GM19467 (cell line): ENCODE measurements around the gene CDYL.

Experiments
- ATAC-seq: cut with Tn5 transposase; IDR thresholded peaks from one replicate; pipeline ENCODE4 v1.9.1; 2021; ENCODE audit warnings: mild to moderate bottlenecking, moderate library complexity; ENCODE audit not compliant: unreplicated experiment

Gene CDYL

GRCh38 chr6:4904461-4905025, 128.3 kb downstream of the CDYL start:
- no peak for ATAC-seq

- ATAC-seq = no peak
Observed at GRCh38 chr6:4905826-4906225, 129.6 kb downstream of the CDYL start.

- no peak for ATAC-seq
Observed at GRCh38 chr6:4906293-4907276, 130.4 kb downstream of the CDYL start.

GRCh38 chr6:4907602-4908001, 131.4 kb downstream of the CDYL start:
- no peak for ATAC-seq

GRCh38 chr6:4908062-4908461, 131.9 kb downstream of the CDYL start:
- ATAC-seq = no peak

- no peak for ATAC-seq
Observed at GRCh38 chr6:4909063-4909706, 133.0 kb downstream of the CDYL start.

GRCh38 chr6:4910037-4910760, 134.0 kb downstream of the CDYL start:
- ATAC-seq = no peak

- no peak for ATAC-seq
Observed at GRCh38 chr6:4912559-4912958, 136.4 kb downstream of the CDYL start.

- no peak for ATAC-seq
Observed at GRCh38 chr6:4913705-4914419, 137.7 kb downstream of the CDYL start.

GRCh38 chr6:4914420-4915159, 138.4 kb downstream of the CDYL start:
- no peak for ATAC-seq

GRCh38 chr6:4916954-4917561, 140.9 kb downstream of the CDYL start:
- no peak for ATAC-seq

GRCh38 chr6:4920914-4921410, 144.8 kb downstream of the CDYL start:
- no peak for ATAC-seq

- ATAC-seq = no peak
Observed at GRCh38 chr6:4922488-4923037, 146.4 kb downstream of the CDYL start.

GRCh38 chr6:4923081-4923480, 146.9 kb downstream of the CDYL start:
- ATAC-seq = no peak

- ATAC-seq = no peak
Observed at GRCh38 chr6:4924661-4925271, 148.6 kb downstream of the CDYL start.

- no peak for ATAC-seq
Observed at GRCh38 chr6:4925580-4925979, 149.4 kb downstream of the CDYL start.

- ATAC-seq = no peak
Observed at GRCh38 chr6:4928426-4928825, 152.2 kb downstream of the CDYL start.

- no peak for ATAC-seq
Observed at GRCh38 chr6:4929097-4929718, 153.0 kb downstream of the CDYL start.
